GM12873 (cell line): Measurements from ENCODE around the gene VAV2.

Experiments used
- CTCF ChIP-seq: IDR thresholded peaks from 2 replicates; pipeline ENCODE4 v1.5.1; 2012; ENCODE audit warnings: low read depth, mild to moderate bottlenecking, moderate library complexity, low read length, control low read depth; ENCODE audit not compliant: insufficient read depth; ENCODE audit errors: missing control alignments

VAV2 gene

DNA sequence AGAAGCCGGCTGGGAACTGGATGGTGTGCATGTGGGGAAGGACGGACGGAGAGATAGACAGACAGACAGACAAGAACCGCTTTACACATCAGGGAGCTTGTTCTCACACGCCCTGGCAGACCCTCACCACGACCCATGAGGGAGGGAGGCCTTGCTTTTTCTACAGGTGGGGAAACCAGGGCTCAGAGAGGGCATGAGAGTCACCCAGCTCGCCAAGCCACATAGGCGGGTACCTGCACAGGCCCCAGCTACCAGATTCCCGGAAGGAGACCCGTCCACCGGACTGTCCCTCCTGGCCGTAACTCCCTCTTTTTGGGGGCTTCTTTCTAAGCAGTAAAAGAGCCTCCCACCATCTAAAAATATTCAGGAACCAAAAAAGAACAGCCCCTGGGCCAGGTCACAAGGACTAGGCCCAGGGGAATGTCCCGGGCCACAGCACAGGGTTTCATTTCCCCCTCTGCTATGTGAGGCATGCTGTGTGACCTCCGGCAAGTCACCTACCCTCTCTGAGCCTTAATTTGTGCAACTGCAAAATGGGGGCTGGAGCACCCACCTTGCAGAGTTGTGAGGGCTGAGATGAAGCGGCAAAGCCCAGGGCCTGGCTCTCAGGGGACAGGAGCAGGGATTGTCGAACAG, 169.6 kb downstream of the VAV2 start:
- no peak for TF ChIP-seq CTCF

- TF ChIP-seq CTCF, result no peak
Measured at GRCh38 chr9:133821601-133822429, 170.3 kb downstream of the VAV2 start.

GRCh38 chr9:133819923-133820322, 172.2 kb downstream of the VAV2 start:
- no peak for TF ChIP-seq CTCF

- no peak for TF ChIP-seq CTCF
Measured at GRCh38 chr9:133818444-133818843, 173.7 kb downstream of the VAV2 start.

DNA sequence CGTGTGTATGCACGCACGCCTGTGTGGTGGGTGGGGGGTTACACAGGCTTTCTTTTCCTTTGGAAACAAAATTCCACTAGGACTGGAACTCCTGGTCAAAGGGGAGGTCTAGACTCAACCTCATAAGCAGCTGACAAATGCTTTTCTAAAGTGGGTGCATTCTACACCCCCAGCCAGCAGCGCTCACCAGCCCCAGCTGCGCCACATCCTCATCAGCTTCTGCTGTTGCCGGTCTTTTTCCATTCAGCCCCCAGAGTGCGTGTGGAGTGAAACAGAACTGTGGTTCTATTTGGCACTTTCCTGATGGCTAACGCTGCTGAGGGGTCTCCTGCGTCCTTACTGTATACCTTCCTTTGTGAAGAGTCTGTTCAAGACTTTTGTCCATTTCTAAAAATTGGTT, 176.3 kb downstream of the VAV2 start:
- TF ChIP-seq CTCF, result no peak

DNA sequence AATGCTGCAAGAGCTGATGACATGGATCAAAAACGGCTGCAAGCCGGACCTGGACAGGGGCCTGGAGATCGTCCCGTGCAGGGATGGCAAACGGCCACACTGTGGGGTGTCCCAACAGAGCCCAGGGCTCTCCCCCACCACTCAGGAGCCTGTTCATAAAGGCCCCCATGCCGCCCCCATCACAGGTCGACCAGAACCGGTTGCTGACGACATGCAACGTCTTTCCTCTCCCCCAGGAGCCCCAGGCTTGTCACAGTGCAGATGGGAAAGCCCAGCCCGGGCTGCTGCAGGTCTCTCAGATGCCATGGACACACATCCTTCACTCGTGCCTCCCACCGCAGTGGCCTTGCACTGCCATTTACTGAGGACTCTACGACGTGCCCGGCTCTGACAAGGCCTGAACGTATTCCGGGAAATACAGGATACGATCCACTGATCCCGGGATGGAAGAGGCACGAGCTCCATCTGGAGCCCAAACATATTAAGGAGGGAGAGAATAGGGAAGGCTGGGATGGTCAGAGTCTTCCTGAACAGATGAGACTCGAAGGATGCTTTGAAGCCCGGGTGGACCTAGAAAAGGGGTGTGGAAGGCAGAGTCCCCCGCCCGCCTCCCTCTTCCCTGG, 177.4 kb downstream of the VAV2 start:
- no peak for TF ChIP-seq CTCF

- TF ChIP-seq CTCF, result no peak
Measured at GRCh38 chr9:133813749-133814585, 178.2 kb downstream of the VAV2 start.
